ENCODE measurements around the gene SHROOM3. TPM values are rescaled to one million over a fixed set of nuclear protein-coding genes. Genes with fewer than 3 reads are reported as not detected.

Gene SHROOM3
- total RNA-seq, 1 experiment from 2014 or later, result 27.6 TPM

- Histone ChIP-seq H3K23ac (ENCODE audit: insufficient read length, low read depth, low read length) (no peak overlapping the region), H3K79me1 (ENCODE audit: insufficient read depth, low read depth, low read length, poor library complexity, severe bottlenecking) (no peaks in the 10 kb centered on the region), H2BK15ac (ENCODE audit: low read depth, low read length) (no peak overlapping the region), H3K79me2 (ENCODE audit: insufficient read depth, low read length) (no peaks in the 10 kb centered on the region), H4K8ac (replicated peaks; ENCODE audit: insufficient read length, low read depth, low read length) (no peak overlapping the region), H2BK120ac (ENCODE audit: low read depth, low read length, poor library complexity, severe bottlenecking) (no peak overlapping the region), H4K91ac (ENCODE audit: insufficient read length, low read depth, low read length) (no peak overlapping the region), H3K9ac (ENCODE audit: extremely low read depth, insufficient read length, low read length) (no peak overlapping the region), H3K56ac (ENCODE audit: insufficient read length, low read depth, low read length) (no peak overlapping the region), H3T11ph (ENCODE audit: low read length) (no peak overlapping the region), H3K27ac (ENCODE audit: insufficient read length, low read depth, low read length) (no peak overlapping the region), H3K4ac (ENCODE audit: low read depth, low read length) (no peak overlapping the region), H3K4me1 (ENCODE audit: insufficient read depth, low read length) (peaks cover 3% of the 10 kb centered on the region; the same call in 1 of the 2 replicates), H4K20me1 (ENCODE audit: control insufficient read depth, insufficient read depth, insufficient read length) (no peaks in the 10 kb centered on the region), H2AK5ac (ENCODE audit: insufficient read length, low read length) (no peak overlapping the region), H3K9me3 (ENCODE audit: control insufficient read depth, low read depth, low read length) (no peaks in the 10 kb centered on the region), H2BK5ac (ENCODE audit: insufficient read length, low read length) (no peak overlapping the region), H3K4me2 (ENCODE audit: insufficient read depth, insufficient read length, low read length) (no peak overlapping the region), H3K27me3 (ENCODE audit: insufficient read depth, low read length) (no peaks in the 10 kb centered on the region), H2BK12ac (ENCODE audit: insufficient read length, low read depth, low read length) (no peak overlapping the region), H3K14ac (ENCODE audit: insufficient read depth, low read length) (no peak overlapping the region), H4K5ac (ENCODE audit: insufficient read length, low read depth, low read length) (no peak overlapping the region), H3K23me2 (ENCODE audit: insufficient read length, low read depth, low read length, poor library complexity, severe bottlenecking) (no peaks in the 10 kb centered on the region), H2AFZ (ENCODE audit: low read length) (no peak overlapping the region), H2BK20ac (ENCODE audit: low read depth, low read length, poor library complexity, severe bottlenecking) (no peak overlapping the region), H3K18ac (ENCODE audit: insufficient read length, low read depth, low read length) (no peak overlapping the region)
- Mint-ChIP-seq H3K9me3 (peaks cover 3 to 7% of the 10 kb centered on the region in 2 experiments), H3K27me3 (ENCODE audit: low read depth) (no peaks in the 10 kb centered on the region), H3K27ac (no peak overlapping the region), H3K36me3 (ENCODE audit: insufficient read depth in 1 of 3, low read depth in 3 of 3) (peaks cover 4 to 14% (median 9%) of the 10 kb centered on the region in 3 experiments; a peak in 6 of 7 replicates), H3K4me3 (no peak overlapping the region), H3K4me1 (peaks cover 29 to 33% of the 10 kb centered on the region in 2 experiments)
- WGBS (ENCODE audit: extremely low coverage, insufficient read length, low lambda C conversion rate), result no CpG with 5 or more reads among the region's 6 CpGs
- no peak for DNase-seq
- no peak for TF ChIP-seq CTCF (conservative IDR thresholded peaks at IDR 0.05)
Observed at GRCh38 chr4:76386566-76387305, 48.3 kb upstream of the SHROOM3 start.
